ENCODE data around the gene CENPN.

DNA sequence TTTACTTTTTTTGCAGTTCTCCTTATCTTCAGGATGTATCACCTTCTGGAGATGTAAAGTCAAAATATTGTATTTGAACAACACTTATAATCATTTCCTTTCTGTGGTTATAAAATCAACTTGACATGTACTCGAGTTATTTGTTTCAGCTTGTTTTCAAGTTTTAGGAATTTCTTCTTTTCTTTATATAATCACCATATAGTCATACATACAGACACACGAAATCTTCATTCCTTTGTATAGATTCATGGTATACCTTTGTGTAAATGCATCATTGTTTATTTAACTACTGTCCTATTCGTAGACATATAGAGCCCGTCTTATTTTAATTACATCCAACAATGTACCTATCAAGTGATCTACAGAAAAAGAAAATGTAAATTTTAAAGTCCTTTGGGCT, 40.4 kb upstream of the CENPN start:
- TF ChIP-seq BACH1 (IDR thresholded peaks at IDR 0.05; ENCODE audit: borderline replicate concordance) (no peak), EZH2 (IDR thresholded peaks at IDR 0.05; ENCODE audit: borderline replicate concordance, control insufficient read depth, low read depth, low read length) (no peak), REST (IDR thresholded peaks at IDR 0.05; ENCODE audit: low read depth, low read length) (no peak)
- TF ChIP-seq, protein P1, sequence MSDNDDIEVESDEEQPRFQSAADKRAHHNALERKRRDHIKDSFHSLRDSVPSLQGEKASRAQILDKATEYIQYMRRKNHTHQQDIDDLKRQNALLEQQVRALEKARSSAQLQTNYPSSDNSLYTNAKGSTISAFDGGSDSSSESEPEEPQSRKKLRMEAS (IDR thresholded peaks at IDR 0.05; ENCODE audit: low read depth, low read length): no peak

Data from GM12878 (cell line).